K562 (cell line): ENCODE measurements around the gene FLOT2. TPM values are rescaled to one million over a fixed set of nuclear protein-coding genes. Genes with fewer than 3 reads are reported as not detected.
A peak's percentile ranks its signal among the peaks of the same experiment; 100 is the strongest.

ENCODE experiments used
- ATAC-seq: fragments of 200-7000 bp; cut with Tn5 transposase; 3 replicates; pipeline ENCODE4 v1.9.1; 2020; ENCODE audit warnings: moderate library complexity
- BruUV-seq: library from RNA; stranded (reverse); fragments of 400-500 nt; replicated peaks from 2 replicates; lab custom pipeline; 2021; lab: Mats Ljungman, UMichigan
- CTCF ChIA-PET: fragments of 300-600 bp; formaldehyde crosslinking; extraction: SDS; loops from one replicate; lab custom pipeline; 2021; ENCODE audit warnings: low intra/inter-chr PET ratio; lab: Yijun Ruan, JAX
- POLR2A ChIA-PET: fragments of 300-600, 350-650 bp; sonication (Branson Sonifier 250); formaldehyde crosslinking; extraction: SDS; loops from one replicate; lab custom pipeline; 2021; ENCODE audit warnings: antibody characterized with exemption, inconsistent platforms; lab: Yijun Ruan, JAX
- DNase-seq, 4 experiments: peaks; one replicate each; pipeline versions ENCODE4 v3.0.0 to v3.0.0-alpha.2; 2011 to 2018; ENCODE audit warnings: low spot score in 3 of 4, mixed read lengths in 3 of 4; ENCODE audit errors: extremely low read depth in 1 of 4
- FAIRE-seq: peaks from 2 replicates; lab custom pipeline; 2011; peaks lifted over from hg19 to GRCh38; lab: Jason Lieb, UNC
- H2AFZ ChIP-seq: 2 replicates; pipeline ENCODE4 v1.6.0; 2011; ENCODE audit warnings: low read depth, low read length, control low read depth, inconsistent platforms
- H3K27ac ChIP-seq: fragments of 200-600 bp; 3 replicates; pipeline ENCODE4 v1.8.0; 2011; ENCODE audit warnings: low read depth, mild to moderate bottlenecking, control low read depth, inconsistent platforms, low read length, moderate library complexity, mixed read lengths; ENCODE audit errors: extremely low read depth
- H3K27me3 ChIP-seq, 2 experiments: fragments of 300-600 bp in 1 of 2; 2 replicates in 1 of 2; 3 replicates in 1 of 2; pipeline versions ENCODE4 v1.6.0 to v1.8.0; 2011; ENCODE audit warnings: inconsistent platforms in 2 of 2, low read length in 2 of 2, mild to moderate bottlenecking in 1 of 2, mixed read lengths in 1 of 2, moderate library complexity in 1 of 2; ENCODE audit not compliant: control insufficient read depth in 2 of 2, insufficient read depth in 2 of 2
- H3K36me3 ChIP-seq: fragments of 300-600 bp; 3 replicates; pipeline ENCODE4 v1.8.0; 2011; ENCODE audit warnings: mild to moderate bottlenecking, low read length, inconsistent platforms; ENCODE audit not compliant: control insufficient read depth, insufficient read depth
- H3K4me1 ChIP-seq, 2 experiments: fragments of 200-600 bp in 1 of 2; replicated peaks in 1 of 2; 2 replicates in 1 of 2; 3 replicates in 1 of 2; pipeline versions ENCODE4 v1.5.1 to v1.8.0; 2011; ENCODE audit warnings: inconsistent platforms in 2 of 2, low read length in 2 of 2, mild to moderate bottlenecking in 1 of 2, mixed read lengths in 1 of 2, moderate library complexity in 1 of 2; ENCODE audit not compliant: control insufficient read depth in 2 of 2, insufficient read depth in 2 of 2
- H3K4me2 ChIP-seq: 2 replicates; pipeline ENCODE4 v1.6.1; 2011; ENCODE audit warnings: low read length, control low read depth, inconsistent platforms, mixed read lengths; ENCODE audit not compliant: insufficient read depth
- H3K4me3 ChIP-seq: fragments of 200-600 bp; sonication (generic), shearing (Covaris generic); 2 replicates; pipeline ENCODE4 v1.5.1; 2016; ENCODE audit warnings: control low read depth, inconsistent platforms
- H3K79me2 ChIP-seq: fragments of 200-600 bp; 3 replicates; pipeline ENCODE4 v1.8.0; 2011; ENCODE audit warnings: low read length, inconsistent platforms; ENCODE audit not compliant: control insufficient read depth, insufficient read depth
- H3K9ac ChIP-seq, 2 experiments: 2 replicates each; pipeline versions ENCODE4 v1.6.0 to v1.6.1; 2011; ENCODE audit warnings: low read depth in 2 of 2, low read length in 2 of 2, control low read depth in 1 of 2, inconsistent platforms in 1 of 2, mild to moderate bottlenecking in 1 of 2, mixed read lengths in 1 of 2; ENCODE audit not compliant: insufficient read depth in 1 of 2
- H3K9me1 ChIP-seq: one replicate; pipeline ENCODE4 v1.6.0; 2011; ENCODE audit warnings: inconsistent platforms, mild to moderate bottlenecking, low read length, moderate library complexity; ENCODE audit not compliant: control insufficient read depth, insufficient read depth
- H3K9me3 ChIP-seq: replicated peaks from 2 replicates; pipeline ENCODE4 v1.5.1; 2011; ENCODE audit warnings: low read depth, low read length, inconsistent platforms; ENCODE audit not compliant: control insufficient read depth, insufficient read depth
- H4K20me1 ChIP-seq: replicated peaks from 2 replicates; pipeline ENCODE4 v1.6.1; 2011; ENCODE audit warnings: low read length, inconsistent platforms, mixed read lengths; ENCODE audit not compliant: control insufficient read depth, insufficient read depth
- BRD9 ChIP-seq: fragments of 450-650 bp; IDR thresholded peaks from 2 replicates; pipeline ENCODE4 v1.6.1; 2018; ENCODE audit warnings: low read depth; ENCODE audit not compliant: partially characterized antibody
- ERF ChIP-seq: fragments of 450-650 bp; formaldehyde crosslinking; IDR thresholded peaks from 2 replicates; pipeline ENCODE4 v1.4.0; 2020; ENCODE audit warnings: mild to moderate bottlenecking, mixed read lengths
- NFIC ChIP-seq: fragments of 450-650 bp; IDR thresholded peaks from 2 replicates; pipeline ENCODE4 v1.6.1; 2017; ENCODE audit warnings: mild to moderate bottlenecking, inconsistent platforms
- SAFB ChIP-seq: fragments of 200-400 bp; formaldehyde crosslinking; IDR thresholded peaks from 2 replicates; pipeline ENCODE4 v1.6.1; 2017; ENCODE audit warnings: low read depth, low read length, borderline replicate concordance
- SFPQ ChIP-seq: fragments of 200-400 bp; formaldehyde crosslinking; IDR thresholded peaks from 2 replicates; pipeline ENCODE4 v1.6.1; 2017; ENCODE audit warnings: mild to moderate bottlenecking, low read depth, low read length, moderate library complexity
- SIN3B ChIP-seq: fragments of 450-650 bp; IDR thresholded peaks from 2 replicates; pipeline ENCODE4 v1.6.1; 2017; ENCODE audit warnings: low read depth, mild to moderate bottlenecking, moderate library complexity
- TAF7 ChIP-seq: fragments of 450-650 bp; IDR thresholded peaks from 2 replicates; pipeline ENCODE4 v1.6.1; 2016; ENCODE audit warnings: missing genetic modification characterization, missing compliant biosample characterization
- TEAD4 ChIP-seq, 2 experiments: sonication (generic) in 1 of 2; formaldehyde crosslinking in 1 of 2; IDR thresholded peaks; 2 replicates each; pipeline versions ENCODE4 v1.6.1 to v1.8.0; 2012 to 2022; ENCODE audit warnings: borderline replicate concordance in 1 of 2, inconsistent platforms in 1 of 2, low read length in 1 of 2, mild to moderate bottlenecking in 1 of 2, missing genetic modification reagents in 1 of 2
- THRB ChIP-seq: fragments of 450-650 bp; formaldehyde crosslinking; conservative IDR thresholded peaks from 2 replicates; pipeline ENCODE4 v1.4.0; 2022; ENCODE audit warnings: mild to moderate bottlenecking, missing genetic modification characterization
- USF2 ChIP-seq: sonication (generic); formaldehyde crosslinking; IDR thresholded peaks from 2 replicates; pipeline ENCODE4 v1.5.0; 2020; ENCODE audit warnings: missing genetic modification reagents
- ZNF384 ChIP-seq: IDR thresholded peaks from 2 replicates; pipeline ENCODE4 v1.6.1; 2012; ENCODE audit warnings: low read depth, low read length, improper control_type of control experiment
- whole genome bisulfite sequencing: fragments of 100-300 bp; shearing (Covaris generic); methylation state at CpG from one replicate; pipeline ENCODE4 v1.1.6; 2016; ENCODE audit warnings: low coverage, mixed read lengths; ENCODE audit not compliant: insufficient coverage; ENCODE audit errors: missing lambda C conversion rate; 5-methylcytosine and 5-hydroxymethylcytosine counted together
- in situ Hi-C: fragments of 300-500 bp; cut with MboI; formaldehyde crosslinking; loops from 4 replicates; pipeline ENCODE4 v1.15.0; 2018; ENCODE audit warnings: inconsistent platforms, mixed read lengths
- intact Hi-C: fragments of 100-400 bp; cut with micrococcal nuclease; formaldehyde crosslinking; loops from 2 replicates; pipeline ENCODE4 v1.14.2; 2022
- polyA plus RNA-seq, 8 experiments: library from polyadenylated mRNA; depleted of rRNA in 4 of 8; stranded (reverse) in 5 of 8; unstranded in 3 of 8; fragments of >200 nt; fragmentation: Nextera tagmentation in 2 of 8; fragmentation: Illumina TruSeq in 1 of 8; extraction: Ambion mirVana in 2 of 8; extraction: Trizol in 1 of 8; gene quantifications; 2 replicates each; pipeline versions ENCODE4 v1.2.1 to v1.2.3, GENCODE V29; 2011 to 2014; ENCODE audit warnings: inconsistent platforms in 1 of 8, missing spikeins in 1 of 8
- total RNA-seq, 7 experiments: library from RNA; depleted of rRNA in 6 of 7; stranded (reverse); fragments of >200 nt in 6 of 7; fragmentation: Illumina TruSeq in 2 of 7; extraction: Trizol in 2 of 7; gene quantifications; 2 replicates each; pipeline versions ENCODE4 v1.2.1 to v1.2.3, GENCODE V29; 2011 to 2021; ENCODE audit warnings: low replicate concordance in 1 of 7
- TF ChIP-seq, protein P1 (sequence below), 3 experiments: IDR thresholded peaks in 2 of 3; conservative IDR thresholded peaks in 1 of 3; 2 replicates each; pipeline ENCODE4 v1.5.1; 2011 to 2012; ENCODE audit warnings: low read length in 3 of 3, mild to moderate bottlenecking in 3 of 3, control low read depth in 2 of 3, improper control_type of control experiment in 1 of 3, inconsistent platforms in 1 of 3, low read depth in 1 of 3, mixed read lengths in 1 of 3, moderate library complexity in 1 of 3; ENCODE audit not compliant: insufficient read depth in 2 of 3

The FLOT2 gene
- total and polyA plus RNA-seq, 9 of the 15 experiments (the other 6 are each of a cell fraction or from before 2014, with no cell fraction given), result 17.5 to 138 (median 41.7) TPM

DNA sequence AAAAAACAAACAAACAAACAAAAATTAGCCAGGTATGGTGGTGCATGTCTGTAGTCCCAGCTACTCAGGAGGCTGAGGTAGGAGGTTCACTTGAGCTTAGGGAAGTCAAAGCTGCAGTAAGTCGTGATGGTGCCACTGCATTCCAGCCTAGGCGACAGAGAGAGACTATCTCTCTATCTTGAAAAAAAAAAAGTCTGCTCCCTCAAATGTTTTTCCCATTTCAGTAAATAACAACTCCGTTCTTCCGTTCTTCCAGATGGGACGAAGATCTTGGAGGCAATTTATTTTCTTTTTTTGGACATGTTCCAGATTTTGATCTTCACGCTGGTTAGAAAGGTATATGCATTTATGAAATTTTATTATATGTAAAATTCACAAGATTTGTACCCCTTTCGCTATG, 23.7 kb downstream of the FLOT2 start:
- H3K4me1 ChIP-seq, result peaks cover 38 to 44% of the 10 kb centered on the region in 2 experiments
- H3K27ac ChIP-seq, result peak overlapping the region; percentile 27; the same call in 2 of the 3 replicates
- peak overlapping the region; percentile 60; the same call in 1 of the 2 replicates for H3K4me2 ChIP-seq
- BruUV-seq, result no TSS peak
- H3K79me2 ChIP-seq, result peaks cover 5% of the 10 kb centered on the region; the same call in 1 of the 3 replicates
- ChIA-PET CTCF (no interaction called here), POLR2A (interaction anchor here (1.0 to 1.1 kb wide), 3 partner anchors 12 to 121 kb away, joined by 3 read pairs; no protein-coding TSS in a partner anchor)
- no peak for DNase-seq
- no peak for TF ChIP-seq USF2 (CRISPR knock-in tag)
- TF ChIP-seq SFPQ, result no peak
- TF ChIP-seq, protein P1, sequence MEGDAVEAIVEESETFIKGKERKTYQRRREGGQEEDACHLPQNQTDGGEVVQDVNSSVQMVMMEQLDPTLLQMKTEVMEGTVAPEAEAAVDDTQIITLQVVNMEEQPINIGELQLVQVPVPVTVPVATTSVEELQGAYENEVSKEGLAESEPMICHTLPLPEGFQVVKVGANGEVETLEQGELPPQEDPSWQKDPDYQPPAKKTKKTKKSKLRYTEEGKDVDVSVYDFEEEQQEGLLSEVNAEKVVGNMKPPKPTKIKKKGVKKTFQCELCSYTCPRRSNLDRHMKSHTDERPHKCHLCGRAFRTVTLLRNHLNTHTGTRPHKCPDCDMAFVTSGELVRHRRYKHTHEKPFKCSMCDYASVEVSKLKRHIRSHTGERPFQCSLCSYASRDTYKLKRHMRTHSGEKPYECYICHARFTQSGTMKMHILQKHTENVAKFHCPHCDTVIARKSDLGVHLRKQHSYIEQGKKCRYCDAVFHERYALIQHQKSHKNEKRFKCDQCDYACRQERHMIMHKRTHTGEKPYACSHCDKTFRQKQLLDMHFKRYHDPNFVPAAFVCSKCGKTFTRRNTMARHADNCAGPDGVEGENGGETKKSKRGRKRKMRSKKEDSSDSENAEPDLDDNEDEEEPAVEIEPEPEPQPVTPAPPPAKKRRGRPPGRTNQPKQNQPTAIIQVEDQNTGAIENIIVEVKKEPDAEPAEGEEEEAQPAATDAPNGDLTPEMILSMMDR (IDR thresholded peaks at IDR 0.05 in 2 of 3, conservative IDR thresholded peaks at IDR 0.05 in 1 of 3; ENCODE audit: insufficient read depth in 2 of 3, low read depth in 1 of 3, low read length in 3 of 3), result 0 out of 6 replicates have a peak, but pooled peaks of 1 of the 3 experiments have one; percentile 2
- peak; percentile 31; the same call in 1 of the 2 replicates for TF ChIP-seq TEAD4 (IDR thresholded peaks at IDR 0.05; ENCODE audit: low read length)
- no peak for TF ChIP-seq TEAD4 (CRISPR knock-in tag; IDR thresholded peaks at IDR 0.05; ENCODE audit: borderline replicate concordance)
- TF ChIP-seq SAFB, result no peak
- TF ChIP-seq ZNF384, result peak; percentile 78
- TF ChIP-seq ERF (CRISPR knock-in tag), result no peak
- no peak for TF ChIP-seq BRD9
- no peak for TF ChIP-seq TAF7 (tag)
- TF ChIP-seq SIN3B, result no peak
- TF ChIP-seq NFIC, result peak; percentile 62
- no peak for TF ChIP-seq THRB
- peak overlapping the region in 1 of 2 experiments; percentile 24; a peak in 2 of 4 replicates for H3K9ac ChIP-seq
- H3K36me3 ChIP-seq, result peaks cover 9% of the 10 kb centered on the region
- H3K4me3 ChIP-seq, result no peak overlapping the region
- H3K9me3 ChIP-seq, result peaks cover 3% of the 10 kb centered on the region
- no peaks in the 10 kb centered on the region for H4K20me1 ChIP-seq
- intact Hi-C loops, result loop anchor here (1.0 kb wide), 1 partner anchor 12 kb away; no protein-coding TSS in a partner anchor
- WGBS, result 43% methylated on average over 7 of the region's 7 CpGs
- H3K9me1 ChIP-seq, result no peaks in the 10 kb centered on the region
- in situ Hi-C loops, result no loop called here
- FAIRE-seq, result no peak
- H3K27me3 ChIP-seq, result no peaks in the 10 kb centered on the region
- H2AFZ ChIP-seq, result peak overlapping the region; percentile 67
- peak; percentile 10; the same call in 2 of the 3 replicates for ATAC-seq
